Fibroblast of skin of back (primary cell): ENCODE data around the gene SND1.

Experiments
- DNase-seq: peaks from one replicate; pipeline ENCODE4 v3.0.0-alpha.2; 2013

The SND1 gene

DNA sequence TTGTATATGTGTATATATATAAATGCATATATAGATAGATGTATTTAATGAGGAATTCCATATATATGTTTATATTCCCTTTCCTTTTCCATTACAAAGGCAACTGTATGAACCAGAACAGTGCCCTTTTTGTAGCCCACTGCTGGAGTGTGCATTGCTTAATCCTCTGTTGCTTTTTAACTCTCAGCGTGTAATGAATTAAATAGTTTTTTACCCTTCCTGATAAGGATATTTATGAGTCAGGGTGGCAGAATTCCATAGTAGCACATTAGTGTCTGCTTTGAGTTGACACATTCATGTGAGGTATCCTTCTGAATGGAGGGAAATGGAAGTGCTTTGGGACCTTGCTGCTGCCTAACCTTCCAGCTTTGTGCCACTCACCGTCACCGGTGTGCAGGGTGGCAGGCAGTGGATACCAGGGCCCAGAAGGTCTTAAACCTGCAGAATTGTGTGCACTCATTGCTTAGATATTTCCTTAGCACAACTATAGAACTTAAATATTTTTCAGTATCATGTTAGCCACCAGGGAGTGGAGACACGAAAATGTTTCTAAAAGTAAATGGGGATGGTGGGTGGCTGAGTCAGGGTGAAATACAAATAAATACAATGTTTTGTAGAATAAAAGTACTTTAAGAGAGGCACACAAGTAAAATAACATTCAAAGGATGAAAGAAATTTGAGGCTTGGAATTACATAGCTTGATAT lies 117.9 kb downstream of the SND1 start:
- peak; percentile 71 for DNase-seq

DNA sequence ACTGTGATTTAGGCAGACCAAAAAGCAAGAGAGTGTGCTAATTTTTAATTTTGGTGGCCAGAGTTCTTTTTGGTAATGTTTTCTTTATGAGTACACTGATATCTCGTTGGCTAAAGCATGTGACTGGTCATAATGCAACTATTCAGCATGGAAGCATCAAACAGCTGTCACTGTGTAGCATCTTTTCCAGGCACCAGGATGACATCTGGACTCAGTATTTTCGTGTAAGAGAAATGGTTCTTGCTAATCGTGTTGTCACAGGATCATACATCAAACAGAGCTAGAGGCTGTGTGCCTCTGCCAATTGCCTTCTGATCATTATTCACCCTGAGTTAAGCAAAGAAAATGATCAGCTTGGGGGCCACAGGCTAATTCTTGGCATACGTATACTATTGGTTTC lies 118.9 kb downstream of the SND1 start:
- DNase-seq: peak; percentile 80

DNA sequence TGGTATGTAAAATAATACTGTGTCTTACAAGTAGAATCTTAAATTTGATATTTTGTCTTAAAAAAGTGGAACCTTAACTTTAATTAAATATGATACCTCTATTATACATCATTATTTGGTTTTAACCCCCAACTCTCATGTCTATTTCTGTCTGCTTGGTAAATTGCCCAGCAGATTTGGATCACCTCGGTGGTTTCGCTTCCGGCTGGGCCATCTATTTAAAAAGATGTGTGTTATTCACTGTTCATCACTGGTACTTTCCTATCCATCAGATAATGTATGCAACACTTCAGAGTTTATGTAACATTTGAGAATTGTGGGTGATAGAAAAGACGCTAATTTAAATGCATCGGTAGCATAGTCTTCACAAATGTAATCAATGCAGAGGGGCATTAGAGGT lies 119.7 kb downstream of the SND1 start:
- no peak for DNase-seq

DNA sequence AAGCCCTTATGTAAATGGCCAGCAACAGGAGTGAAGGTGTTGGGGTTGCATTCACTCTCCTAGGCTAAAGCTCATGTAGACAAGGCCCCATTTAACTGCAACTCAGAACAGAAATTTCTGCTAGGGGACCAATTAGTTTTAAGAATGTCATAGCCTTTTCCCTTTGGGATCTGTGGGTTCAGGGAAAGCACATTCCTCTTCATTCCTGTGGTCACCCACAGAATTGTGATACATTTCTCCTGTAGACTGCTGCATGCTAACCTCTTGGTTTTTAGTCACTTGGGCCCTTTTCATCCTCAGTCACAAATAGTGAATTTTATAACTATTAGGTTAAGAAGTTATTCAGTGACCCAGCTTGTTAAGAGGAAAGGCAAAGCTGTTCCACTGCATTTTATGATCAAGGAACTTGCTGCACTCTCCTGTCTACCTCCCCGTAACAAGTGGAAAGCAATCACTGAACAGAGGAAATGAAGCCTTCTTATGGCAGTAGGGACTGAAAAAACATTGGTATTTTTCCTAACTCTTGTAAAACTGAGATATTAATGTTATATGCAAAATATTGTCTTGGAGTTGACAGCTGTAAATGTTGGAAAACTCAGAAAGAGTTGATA lies 124.9 kb downstream of the SND1 start:
- DNase-seq: peak; percentile 95

DNA sequence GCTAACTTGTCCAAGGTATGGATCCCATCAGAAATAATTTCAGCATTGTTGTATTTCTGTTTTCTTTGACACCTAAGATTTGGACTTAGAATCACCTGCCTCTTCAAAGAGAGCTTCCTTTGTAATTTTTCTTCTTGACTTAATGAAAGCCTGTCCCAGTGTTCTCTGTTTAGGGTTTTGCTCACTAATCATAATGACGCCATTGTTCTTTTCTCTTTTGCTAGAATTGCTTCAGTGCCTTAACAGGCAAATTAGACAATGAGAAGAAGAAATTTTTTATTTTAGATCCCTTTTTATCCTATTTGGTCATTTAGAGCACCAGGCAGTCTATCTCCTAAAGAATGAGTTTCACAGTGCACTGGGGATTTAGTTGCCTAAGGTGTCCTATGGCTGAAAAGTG lies 128.5 kb downstream of the SND1 start:
- DNase-seq: no peak

DNA sequence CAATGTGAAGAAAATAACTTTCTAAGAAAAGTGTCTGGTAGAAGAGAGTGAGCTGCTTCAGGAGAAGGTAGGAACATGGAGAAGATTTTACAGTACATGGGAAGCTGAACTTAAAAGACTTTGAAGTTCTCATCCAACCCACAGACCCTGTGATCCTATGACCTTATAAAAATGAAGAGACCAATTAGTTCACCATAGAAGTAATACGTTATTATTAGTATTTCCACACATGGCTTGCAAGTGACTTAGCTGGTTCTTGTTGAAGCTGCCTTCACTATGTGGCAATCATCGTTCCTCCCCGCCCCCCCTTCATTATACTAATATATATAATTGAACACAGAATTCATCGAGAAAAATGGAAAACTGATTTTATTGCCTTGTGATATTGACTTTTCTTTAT lies 129.1 kb downstream of the SND1 start:
- no peak for DNase-seq

DNA sequence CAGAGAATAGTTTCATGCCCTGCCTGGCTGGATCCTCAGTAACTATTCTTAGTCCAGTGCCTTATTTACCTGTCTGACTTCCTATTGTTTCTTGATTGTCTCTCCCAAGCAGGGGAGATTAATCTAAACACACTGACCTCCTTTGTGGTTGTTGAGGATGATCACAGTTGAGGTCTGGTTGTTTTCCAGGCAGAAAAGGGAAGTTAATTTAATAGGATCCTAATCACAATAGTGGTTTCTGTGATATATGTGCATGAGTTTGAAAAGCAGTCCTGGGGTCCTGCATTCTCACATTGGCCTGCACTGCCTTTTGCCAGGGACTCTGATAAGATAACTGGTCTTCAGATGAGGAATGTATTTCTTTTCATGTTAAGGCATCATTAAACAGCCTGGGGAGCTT lies 130.1 kb downstream of the SND1 start:
- DNase-seq: no peak

DNA sequence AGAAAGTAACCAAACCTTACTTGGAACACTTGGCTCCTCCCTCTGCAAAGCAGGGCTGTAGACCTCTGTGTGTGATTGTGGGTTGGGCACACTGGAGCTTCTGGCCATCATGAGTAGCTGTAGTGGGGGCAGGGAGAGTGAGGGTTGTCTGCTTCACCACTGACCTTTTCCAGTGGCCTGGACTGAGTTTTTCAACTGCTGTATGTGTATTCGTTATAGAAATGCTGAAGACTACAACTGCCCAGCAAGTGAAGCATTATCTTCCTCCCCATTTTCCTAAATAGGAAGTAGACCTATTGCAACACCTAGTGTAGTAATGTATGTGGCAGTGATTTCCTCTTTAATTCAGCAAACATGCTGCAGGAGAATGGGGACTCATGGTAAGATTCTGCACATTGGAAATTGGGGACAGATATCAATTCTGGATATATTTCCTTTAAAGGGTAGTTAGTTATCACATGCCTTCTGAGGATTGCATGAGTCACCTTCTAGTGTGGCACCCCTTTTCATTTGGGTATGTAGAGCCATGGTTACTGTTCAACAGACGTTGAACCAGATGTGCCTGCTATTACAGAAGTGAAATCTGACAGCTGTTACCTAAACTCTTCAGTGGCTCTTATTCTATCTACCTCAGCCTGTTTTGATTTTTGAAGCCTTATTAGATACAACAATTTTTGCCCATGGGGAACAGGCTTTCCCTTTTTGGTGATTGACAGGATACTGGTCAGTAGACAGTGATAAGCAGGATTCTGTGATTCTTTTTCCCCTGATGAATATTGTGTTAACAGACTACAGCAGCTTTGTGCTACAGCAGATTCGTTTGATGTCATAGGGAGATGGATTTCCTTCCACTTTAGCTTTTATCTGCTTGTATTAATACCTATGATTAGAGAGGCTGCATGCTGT lies 130.9 kb downstream of the SND1 start:
- DNase-seq: no peak

DNA sequence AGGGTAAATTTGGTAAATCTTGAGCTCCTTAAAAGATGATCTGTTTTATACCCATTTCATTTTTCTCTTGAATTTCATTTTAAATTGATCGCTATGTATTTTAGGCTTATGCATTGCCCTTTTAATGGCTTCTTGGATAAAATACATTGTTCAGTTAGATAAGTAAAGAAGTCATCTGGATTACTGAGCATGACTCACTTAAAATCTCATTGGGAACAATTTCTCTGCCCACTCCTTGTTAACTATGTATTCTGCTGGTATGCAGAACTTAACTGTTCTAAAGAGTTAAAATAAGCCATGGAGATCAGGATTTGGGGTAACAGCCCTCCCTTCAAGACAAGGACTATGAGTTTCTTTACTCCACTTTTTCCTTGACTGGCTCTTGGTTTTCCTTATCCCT lies 134.2 kb downstream of the SND1 start:
- peak; percentile 51 for DNase-seq

DNA sequence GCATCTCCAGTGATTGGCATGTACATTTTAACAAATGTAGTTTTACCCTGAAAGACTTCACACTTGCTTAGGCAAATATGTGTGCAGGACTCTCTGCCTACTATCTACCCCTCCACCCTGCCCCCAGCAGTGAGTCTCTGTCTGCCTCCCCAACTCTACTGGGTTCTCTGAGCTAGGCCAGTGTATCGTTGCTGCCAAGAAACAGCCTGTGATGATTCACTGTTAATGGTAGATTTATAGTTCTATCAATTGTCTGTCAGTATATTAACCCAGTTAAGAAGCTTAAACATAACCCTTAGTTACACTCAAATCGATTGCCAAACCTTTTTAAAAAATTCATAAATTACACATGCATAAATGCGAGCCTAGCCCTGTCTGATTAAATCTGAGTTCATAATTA lies 137.0 kb downstream of the SND1 start:
- no peak for DNase-seq

DNA sequence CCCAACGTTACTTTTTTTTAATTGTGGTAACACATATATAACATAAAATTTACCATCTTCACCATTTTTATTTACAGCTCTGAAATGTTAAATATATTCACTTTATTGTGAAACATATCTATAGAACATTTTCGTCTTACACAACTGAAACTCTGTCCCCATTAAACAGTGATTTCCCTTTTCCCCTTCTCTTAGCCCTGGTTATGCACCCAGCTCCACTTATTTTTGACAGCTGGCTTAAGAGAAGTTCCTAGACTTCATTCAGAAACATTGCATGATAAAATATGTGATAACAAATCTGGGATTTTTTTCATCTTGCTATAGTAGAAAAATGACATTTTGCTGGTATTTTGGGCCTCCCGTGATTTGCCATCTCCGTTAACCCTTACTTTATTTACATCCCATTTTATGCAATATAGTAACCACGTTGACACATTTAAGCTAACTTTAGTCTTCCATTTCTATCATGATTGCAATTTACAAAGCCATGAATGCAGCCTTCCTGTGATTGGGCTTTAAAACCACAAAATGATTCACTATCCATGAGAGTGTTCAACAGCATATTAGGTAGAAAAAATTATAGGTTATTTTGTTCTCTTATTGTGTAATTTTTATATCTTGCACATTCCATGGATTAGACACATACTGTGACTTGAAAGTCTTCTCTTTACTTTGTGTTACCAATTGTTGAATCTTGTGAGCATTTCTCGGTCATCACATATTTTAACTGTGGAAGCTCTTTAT lies 139.6 kb downstream of the SND1 start:
- peak; percentile 48 for DNase-seq

DNA sequence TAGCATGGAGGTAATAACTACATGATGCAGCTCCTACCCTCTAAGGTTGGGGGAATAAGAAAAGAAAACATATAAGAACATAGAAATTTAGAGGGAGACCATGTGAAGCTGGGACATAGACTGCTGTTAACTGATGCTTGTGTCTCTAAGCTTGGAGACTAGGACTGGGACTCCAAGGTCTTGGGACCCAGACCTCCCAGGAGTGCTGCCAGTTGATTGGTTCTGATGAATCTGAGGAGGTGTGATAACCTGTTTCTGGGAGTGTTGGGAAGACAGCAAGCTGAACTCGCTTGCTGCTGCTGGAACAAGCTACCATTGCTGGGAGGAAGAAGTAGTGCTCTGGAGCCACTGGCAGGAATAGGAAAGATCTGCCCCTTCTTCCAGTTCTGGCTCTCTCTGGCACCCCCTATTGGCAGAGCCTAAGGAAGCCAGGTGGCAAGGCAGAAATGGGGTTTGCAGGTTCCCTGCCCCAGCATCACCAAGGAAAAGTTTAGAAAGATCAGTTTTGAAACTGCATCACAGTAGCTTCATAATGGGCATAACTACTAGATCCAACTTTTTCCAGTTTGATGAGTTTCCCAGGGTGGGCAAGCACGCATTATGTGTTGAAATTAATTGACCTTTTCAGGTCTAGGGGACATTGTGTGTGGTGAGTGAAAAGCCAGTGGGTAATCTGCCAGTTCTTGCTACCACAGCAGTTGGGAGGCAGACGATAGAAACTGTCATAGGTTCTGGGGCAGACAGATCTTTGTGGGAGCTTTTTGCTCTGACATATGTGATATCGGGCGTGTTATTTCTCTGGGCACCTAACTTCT lies 140.7 kb downstream of the SND1 start:
- DNase-seq: no peak

DNA sequence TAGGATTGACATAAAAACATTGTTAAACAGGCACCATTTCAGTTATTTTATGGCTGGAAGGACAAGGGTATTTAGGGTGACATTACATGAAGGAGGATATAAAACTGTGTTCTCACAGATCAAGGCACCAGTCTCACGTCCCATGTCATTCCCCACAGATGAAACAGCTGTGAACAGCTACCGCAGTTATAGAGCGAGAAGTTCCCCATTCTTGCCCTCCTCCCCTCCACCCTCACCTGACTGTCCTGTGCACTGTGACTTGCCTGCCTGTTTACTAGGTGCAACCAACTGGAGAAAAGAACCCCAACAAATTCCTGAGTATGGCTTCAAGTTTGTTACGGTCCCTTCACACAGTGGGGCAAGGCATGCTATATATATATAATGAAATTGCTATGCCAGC lies 141.6 kb downstream of the SND1 start:
- DNase-seq: no peak

DNA sequence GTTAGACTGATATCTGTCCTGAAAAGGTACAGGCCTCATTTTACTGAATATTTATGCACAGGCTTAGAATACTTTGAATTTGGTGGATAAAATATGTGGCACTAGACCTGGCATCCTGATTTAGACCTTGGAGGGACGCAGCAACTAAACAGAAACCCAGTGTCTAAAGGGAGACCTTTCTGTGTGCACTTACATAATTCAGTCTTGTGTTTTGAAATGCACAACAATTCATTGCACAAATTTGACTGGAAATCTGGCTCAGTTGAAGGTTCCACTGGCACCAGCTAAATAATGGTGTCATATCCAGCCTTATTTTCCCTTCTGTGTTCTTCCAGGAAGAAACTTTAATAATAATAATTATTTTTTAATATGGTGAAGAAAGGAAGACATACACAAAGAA lies 142.1 kb downstream of the SND1 start:
- DNase-seq: no peak

DNA sequence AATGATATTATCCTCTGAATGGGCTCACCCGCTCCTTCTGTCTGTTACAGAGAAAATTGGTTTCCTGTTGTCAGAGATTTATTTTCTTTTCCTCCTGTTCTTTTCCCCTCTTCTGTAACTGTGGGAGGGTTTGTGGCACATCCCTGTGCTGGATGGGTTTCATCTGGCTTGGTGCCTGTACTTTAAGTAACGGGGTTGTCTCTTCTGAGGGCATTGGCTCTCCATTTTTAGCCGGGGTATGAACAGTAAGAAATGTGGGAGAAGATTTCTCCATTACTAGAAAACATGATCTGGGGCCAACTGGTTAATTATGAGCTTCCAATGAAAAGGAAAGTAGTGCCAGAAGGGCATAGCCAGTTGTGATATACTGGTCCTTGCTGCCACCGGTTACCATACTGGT lies 142.6 kb downstream of the SND1 start:
- no peak for DNase-seq

DNA sequence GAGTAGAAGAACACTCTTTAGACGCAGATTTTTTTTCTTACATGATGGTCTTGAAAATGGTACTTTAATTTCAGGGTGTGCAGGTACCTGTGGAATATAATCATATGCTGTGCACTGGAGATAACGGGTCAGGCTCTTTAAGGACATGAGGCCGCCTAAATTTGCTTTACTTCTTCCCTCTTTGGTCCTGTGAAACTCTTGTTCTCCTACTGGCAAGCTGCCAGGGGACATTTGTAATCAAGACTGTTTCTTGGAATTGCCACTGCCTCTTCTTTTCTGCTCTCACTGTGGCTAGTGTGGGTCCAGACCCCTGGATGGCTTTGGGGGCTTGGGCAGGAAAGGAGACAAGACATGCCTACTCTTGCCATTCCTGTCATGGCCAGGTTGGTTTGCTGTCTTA lies 146.0 kb downstream of the SND1 start:
- DNase-seq: no peak

DNA sequence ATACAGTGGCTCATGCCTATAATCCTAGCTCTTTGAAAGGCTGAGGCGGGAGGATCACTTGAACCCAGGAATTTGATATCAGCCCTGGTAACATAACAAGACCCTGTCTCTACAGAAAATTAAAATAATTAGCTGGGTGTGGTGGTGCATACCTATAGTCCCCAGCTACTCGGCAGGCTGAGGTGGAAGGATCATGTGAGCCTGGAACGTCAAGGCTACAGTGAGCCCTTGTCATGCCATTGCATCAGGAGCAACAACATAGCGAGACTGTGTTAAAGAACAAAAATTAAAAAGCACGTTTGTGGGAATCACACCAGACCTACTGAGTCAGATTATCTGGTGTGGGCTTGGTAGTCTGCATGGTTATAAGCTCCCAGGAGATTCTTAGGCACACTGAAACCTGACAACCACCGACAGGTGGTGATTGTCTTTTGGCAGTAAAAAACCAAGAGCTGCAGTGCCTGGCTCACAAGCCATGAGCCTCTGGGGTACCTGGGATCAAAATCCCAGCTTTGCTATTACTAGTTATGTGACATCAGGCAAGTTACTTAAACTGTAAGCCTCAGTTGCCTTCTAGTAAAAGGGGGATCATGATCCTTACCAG lies 146.9 kb downstream of the SND1 start:
- DNase-seq: no peak

DNA sequence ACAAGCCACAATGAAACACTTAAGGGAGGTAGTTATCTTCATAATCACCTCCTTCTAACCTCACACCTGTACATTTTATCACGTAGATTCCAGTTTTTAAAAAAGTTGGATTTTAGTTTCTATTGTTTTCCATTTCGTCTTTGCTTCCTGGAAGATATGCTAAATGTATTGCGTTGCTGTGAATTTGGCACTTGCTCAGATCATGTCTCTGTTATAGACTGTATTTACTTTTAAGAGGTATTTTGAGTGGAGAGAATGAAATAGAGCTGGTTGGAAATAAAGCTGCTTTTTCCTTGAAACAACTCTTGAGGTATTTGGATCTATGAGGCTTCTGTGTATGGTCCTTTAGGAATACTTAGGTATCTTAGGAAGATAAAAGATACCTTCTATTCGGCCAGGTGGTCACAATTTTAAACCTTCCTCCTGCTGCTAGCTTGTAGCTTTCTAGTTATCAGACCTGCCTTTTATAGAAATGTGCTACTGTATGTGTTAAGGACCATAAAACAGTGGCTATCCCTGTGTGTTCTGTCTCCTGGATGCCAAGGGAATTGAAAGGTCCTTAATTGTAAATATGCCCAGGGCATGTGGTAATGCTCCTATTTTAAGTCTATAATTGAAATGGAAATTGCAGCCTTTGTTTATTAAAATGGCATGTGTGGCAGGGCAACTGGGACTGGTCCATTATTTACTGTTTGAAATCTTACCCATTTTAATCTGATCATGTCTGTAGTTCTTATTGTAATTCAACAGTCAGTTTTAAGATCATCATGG lies 147.7 kb downstream of the SND1 start:
- DNase-seq: no peak

DNA sequence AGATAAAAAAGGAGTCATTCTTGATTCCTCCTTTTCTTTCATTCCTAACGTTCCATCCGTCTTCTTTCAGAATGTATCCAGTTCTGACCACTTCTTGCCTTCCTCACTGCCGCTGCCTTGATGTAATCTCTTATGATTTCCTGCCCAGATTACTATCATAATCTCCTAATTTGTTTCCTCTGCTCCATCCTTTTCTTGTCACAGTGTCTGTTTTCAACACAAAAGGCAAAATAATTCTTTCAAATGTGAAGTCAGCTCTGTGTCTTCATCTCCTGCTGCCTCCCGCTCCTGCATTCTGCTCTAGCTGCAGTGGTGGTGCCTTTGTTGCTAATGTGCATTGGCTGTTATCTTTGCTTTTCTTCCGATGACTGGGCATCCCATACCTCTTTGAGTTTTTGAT lies 150.9 kb downstream of the SND1 start:
- DNase-seq: no peak

DNA sequence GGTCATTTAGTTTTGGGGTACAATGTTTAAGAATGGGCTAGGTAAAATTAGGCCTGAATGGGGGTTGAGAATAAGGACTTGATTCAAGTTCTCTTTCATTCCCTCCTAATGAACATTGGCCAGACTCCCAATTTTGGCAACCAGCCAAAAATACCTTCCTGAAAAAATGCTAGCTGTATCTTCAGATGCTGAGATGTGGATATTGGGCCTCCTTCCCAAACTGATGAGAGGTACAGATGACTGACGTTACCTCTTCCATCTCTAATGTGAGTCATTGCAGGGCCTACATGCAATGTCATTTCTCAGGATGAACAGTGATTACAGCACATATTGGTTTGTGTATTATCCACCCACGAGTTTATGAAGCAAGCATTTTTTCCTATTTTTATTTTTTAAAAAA lies 151.6 kb downstream of the SND1 start:
- no peak for DNase-seq

DNA sequence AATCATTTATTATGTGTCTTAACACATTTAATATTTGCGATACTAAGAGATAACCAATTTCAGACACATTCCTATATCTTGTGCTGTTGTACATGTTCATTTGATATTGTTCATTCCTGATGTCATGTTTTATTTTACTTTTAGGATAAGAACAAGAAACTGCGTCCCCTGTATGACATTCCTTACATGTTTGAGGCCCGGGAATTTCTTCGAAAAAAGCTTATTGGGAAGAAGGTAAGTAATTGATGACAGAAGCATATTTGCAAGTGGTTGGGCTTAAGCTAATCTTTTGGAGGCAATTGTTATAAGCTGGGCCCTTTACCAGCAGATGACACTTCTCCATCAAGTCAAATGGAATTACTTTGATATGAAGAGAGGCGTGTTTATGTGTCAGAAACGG lies 155.3 kb downstream of the SND1 start:
- DNase-seq: peak; percentile 39
